Transverse colon (tissue), 4 donors: ENCODE data around the gene EEF1AKMT2. TPM values are rescaled to one million over a fixed set of nuclear protein-coding genes. Genes with fewer than 3 reads are reported as not detected.
"Not testable (repeated sequence)": the region's sequence is repeated elsewhere in the genome, so short reads cannot be mapped to it uniquely, and the experiment has no call there.

Source experiments
- DNase-seq: peaks from one replicate; pipeline ENCODE4 v3.0.0-alpha.2; 2019
- H3K27ac ChIP-seq, 4 donors: fragments of 200-600 bp; sonication (generic); 2 replicates each; pipeline ENCODE4 v1.5.1; 2016 to 2018; ENCODE audit warnings: inconsistent platforms in 4 of 4
- H3K27me3 ChIP-seq: fragments of 200-600 bp; sonication (generic); 2 replicates; pipeline ENCODE4 v1.5.1; 2017; ENCODE audit warnings: inconsistent platforms
- H3K36me3 ChIP-seq, 4 donors: fragments of 200-600 bp; sonication (generic); 2 replicates each; pipeline ENCODE4 v1.5.1; 2017 to 2019; ENCODE audit warnings: inconsistent platforms in 4 of 4
- H3K4me1 ChIP-seq, 4 donors: fragments of 200-600 bp; sonication (generic); 2 replicates each; pipeline ENCODE4 v1.5.1; 2017 to 2020; ENCODE audit warnings: inconsistent platforms in 4 of 4
- H3K4me3 ChIP-seq, 4 donors: fragments of 200-600 bp; sonication (generic); 1 replicate in 1 of 4; 2 replicates in 3 of 4; pipeline versions ENCODE4 v1.5.1 to v1.6.1; 2017 to 2019; ENCODE audit warnings: inconsistent platforms in 4 of 4
- H3K9me3 ChIP-seq, 2 donors: fragments of 200-600 bp; sonication (generic); 2 replicates each; pipeline ENCODE4 v1.5.1; 2017 to 2019; ENCODE audit warnings: inconsistent platforms in 2 of 2
- CTCF ChIP-seq, 5 experiments: fragments of 200-600 bp in 3 of 5; fragments of 450-650 bp in 2 of 5; sonication (generic) in 3 of 5; IDR thresholded peaks; 1 replicate in 2 of 5; 2 replicates in 3 of 5; pipeline ENCODE4 v1.5.1; 2016 to 2017; ENCODE audit warnings: antibody characterized with exemption in 5 of 5, inconsistent platforms in 3 of 5, mild to moderate bottlenecking in 2 of 5, moderate library complexity in 1 of 5
- EP300 ChIP-seq: sonication (generic); formaldehyde crosslinking; IDR thresholded peaks from one replicate; pipeline ENCODE4 v1.6.1; 2017; ENCODE audit warnings: antibody characterized with exemption, low read depth
- POLR2A ChIP-seq: fragments of 450-650 bp; IDR thresholded peaks from one replicate; pipeline ENCODE4 v1.6.1; 2016; ENCODE audit warnings: antibody characterized with exemption, mild to moderate bottlenecking, moderate library complexity
- POLR2AphosphoS5 ChIP-seq, 3 donors: sonication (generic); formaldehyde crosslinking; IDR thresholded peaks; one replicate each; pipeline ENCODE4 v1.6.1; 2016; ENCODE audit warnings: antibody characterized with exemption in 3 of 3
- WGBS, 2 donors: methylation state at CpG; one replicate each; pipeline ENCODE4 v1.1.5; 2018; ENCODE audit warnings: low coverage in 1 of 2; 5-methylcytosine and 5-hydroxymethylcytosine counted together
- in situ Hi-C, 4 donors: fragments of 200-750 bp; cut with MboI; loops; one replicate each; pipeline versions ENCODE4 v1.15.0 to v1.15.1; 2017; ENCODE audit warnings: low sequenced_read_pairs in 3 of 4, low pct_ligation_motif_present in 1 of 4, low pct_unique_long_range_greater_than_20kb in 1 of 4
- intact Hi-C: fragments of 100-400 bp; cut with DNase I; formaldehyde crosslinking; loops from one replicate; pipeline ENCODE4 v1.15.1; 2023; ENCODE audit warnings: low total_unique reads
- total RNA-seq, 4 donors: library from RNA; depleted of rRNA; stranded (reverse); fragments of >200 nt; gene quantifications; one replicate each; pipeline ENCODE4 v1.1.0, GENCODE V29; 2016

The EEF1AKMT2 gene
- total RNA-seq, 4 donors from 2014 or later: 5.2 to 19.1 (median 10.6) TPM

- no peak for DNase-seq
- H3K27ac ChIP-seq: no peak overlapping the region
- in situ Hi-C loops: loop anchor here in 3 of 4 donors (10.0 to 25.0 kb wide), 2 partner anchors 285 to 292 kb away; no protein-coding TSS in a partner anchor
- no peaks in the 10 kb centered on the region for H3K27me3 ChIP-seq
- intact Hi-C loops: loop anchor here (10.0 kb wide), 1 partner anchor 295 kb away; no protein-coding TSS in a partner anchor
- WGBS, 2 donors: 90 to 95% methylated on average over 8 of the region's 8 CpGs
- no peaks in the 10 kb centered on the region for H3K9me3 ChIP-seq
- TF ChIP-seq POLR2AphosphoS5 (IDR thresholded peaks at IDR 0.05) (no peak), CTCF (IDR thresholded peaks at IDR 0.05) (no peak), POLR2A (no peak), EP300 (no peak)
- H3K36me3 ChIP-seq: peaks cover 0 to 81% (median 27%) of the 10 kb centered on the region in 4 donors
- no peak overlapping the region for H3K4me3 ChIP-seq
- no peaks in the 10 kb centered on the region for H3K4me1 ChIP-seq
Measured at GRCh38 chr10:124829447-124830115, 37.9 kb upstream of the EEF1AKMT2 start.

- no peaks in the 10 kb centered on the region for H3K27me3 ChIP-seq
- no peak overlapping the region for H3K27ac ChIP-seq
- in situ Hi-C loops: loop anchor here in 3 of 4 donors (10.0 to 25.0 kb wide), 2 partner anchors 283 to 290 kb away; no protein-coding TSS in a partner anchor
- intact Hi-C loops: loop anchor here (10.0 kb wide), 1 partner anchor 293 kb away; no protein-coding TSS in a partner anchor
- DNase-seq: no peak
- no peak overlapping the region for H3K4me3 ChIP-seq
- no peak for TF ChIP-seq EP300
- peak; percentile 50 to 67 (median 57) for TF ChIP-seq CTCF (IDR thresholded peaks at IDR 0.05)
- TF ChIP-seq POLR2A: no peak
- no peak for TF ChIP-seq POLR2AphosphoS5 (IDR thresholded peaks at IDR 0.05)
- no peaks in the 10 kb centered on the region for H3K4me1 ChIP-seq
- H3K36me3 ChIP-seq: peaks cover 0 to 63% (median 20%) of the 10 kb centered on the region in 4 donors
- H3K9me3 ChIP-seq: no peaks in the 10 kb centered on the region
- WGBS, 2 donors: 39 to 41% methylated on average over 3 of the region's 3 CpGs
Measured at GRCh38 chr10:124827474-124827873, 35.8 kb upstream of the EEF1AKMT2 start.

GRCh38 chr10:124826262-124826661 lies 34.6 kb upstream of the EEF1AKMT2 start:
- H3K27ac ChIP-seq: no peak overlapping the region
- H3K4me3 ChIP-seq: no peak overlapping the region
- 97 to 99% methylated on average over 4 of the region's 4 CpGs for whole genome bisulfite sequencing, 2 donors
- H3K4me1 ChIP-seq: no peaks in the 10 kb centered on the region
- no peak for TF ChIP-seq EP300
- H3K27me3 ChIP-seq: no peaks in the 10 kb centered on the region
- intact Hi-C loops: loop anchor here (10.0 kb wide), 1 partner anchor 291 kb away; no protein-coding TSS in a partner anchor
- no peak for DNase-seq
- H3K36me3 ChIP-seq: peaks cover 0 to 52% (median 14%) of the 10 kb centered on the region in 4 donors
- no peaks in the 10 kb centered on the region for H3K9me3 ChIP-seq
- in situ Hi-C loops: loop anchor here in 3 of 4 donors (10.0 to 25.0 kb wide), 2 partner anchors 281 to 289 kb away; no protein-coding TSS in a partner anchor

- intact Hi-C loops: loop anchor here (10.0 kb wide), 1 partner anchor 291 kb away; no protein-coding TSS in a partner anchor
Measured at GRCh38 chr10:124825702-124826101, 34.0 kb upstream of the EEF1AKMT2 start.

GRCh38 chr10:124824932-124825331 lies 33.2 kb upstream of the EEF1AKMT2 start:
- in situ Hi-C loops (loop anchor here in 3 of 4 donors (10.0 to 25.0 kb wide), 2 partner anchors 280 to 288 kb away; no protein-coding TSS in a partner anchor), intact Hi-C loops (loop anchor here (10.0 kb wide), 1 partner anchor 290 kb away; no protein-coding TSS in a partner anchor)
- H3K27me3 ChIP-seq, H3K9me3 ChIP-seq, DNase-seq, H3K4me3 ChIP-seq, H3K4me1 ChIP-seq, H3K27ac ChIP-seq: not testable (repeated sequence)
- 98 to 100% methylated on average over 4 to 7 of the region's 7 CpGs for WGBS, 2 donors
- peaks cover 0 to 39% (median 15%) of the 10 kb centered on the region in 4 donors for H3K36me3 ChIP-seq

More at GRCh38 chr10:124825702-124826101, 34.0 kb upstream of the EEF1AKMT2 start:
- H3K4me1 ChIP-seq: no peaks in the 10 kb centered on the region
- no peaks in the 10 kb centered on the region for H3K27me3 ChIP-seq
- in situ Hi-C loops: loop anchor here in 3 of 4 donors (10.0 to 25.0 kb wide), 2 partner anchors 281 to 288 kb away; no protein-coding TSS in a partner anchor
- H3K4me3 ChIP-seq: no peak overlapping the region
- H3K36me3 ChIP-seq: peaks cover 0 to 46% (median 13%) of the 10 kb centered on the region in 4 donors
- H3K9me3 ChIP-seq: no peaks in the 10 kb centered on the region
- no peak overlapping the region for H3K27ac ChIP-seq
- DNase-seq: no peak
- no peak for TF ChIP-seq POLR2A
- no peak for TF ChIP-seq EP300
- no peak for TF ChIP-seq POLR2AphosphoS5 (IDR thresholded peaks at IDR 0.05)
